ENCODE data around the gene STXBP1. TPM values are rescaled to one million over a fixed set of nuclear protein-coding genes. Genes with fewer than 3 reads are reported as not detected.
A peak's percentile ranks its signal among the peaks of the same experiment; 100 is the strongest.

STXBP1 gene
- total RNA-seq, 1 experiment from 2014 or later: 40.6 TPM

DNA sequence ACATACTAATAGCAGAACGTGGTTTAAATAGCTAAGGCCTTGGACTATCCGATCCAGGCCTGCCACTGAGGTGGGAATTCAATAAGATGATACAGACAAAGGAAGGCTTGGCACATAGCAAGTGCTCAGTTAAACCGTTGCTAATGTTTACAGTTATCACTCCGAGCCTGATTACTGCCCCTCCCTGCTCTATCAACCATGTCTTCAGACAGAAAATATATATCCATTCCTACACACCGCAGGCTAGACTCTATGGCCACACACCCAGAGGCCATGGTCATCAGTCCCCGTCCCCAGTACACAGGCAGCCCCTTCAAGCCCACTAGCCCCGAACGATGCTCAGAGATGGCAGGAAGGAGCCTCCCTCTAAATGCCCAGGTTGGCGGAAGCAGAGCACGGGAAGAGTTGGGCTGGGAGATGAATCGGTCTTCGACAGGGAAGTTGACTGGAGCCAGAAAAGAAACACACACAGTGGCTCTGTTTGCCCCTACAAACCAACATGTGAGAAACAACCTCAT is 49.7 kb upstream of the STXBP1 start (continued):
- TF ChIP-seq ZFX (IDR thresholded peaks at IDR 0.05) (no peak), JUND (IDR thresholded peaks at IDR 0.05) (no peak)
- TF ChIP-seq, protein P1, sequence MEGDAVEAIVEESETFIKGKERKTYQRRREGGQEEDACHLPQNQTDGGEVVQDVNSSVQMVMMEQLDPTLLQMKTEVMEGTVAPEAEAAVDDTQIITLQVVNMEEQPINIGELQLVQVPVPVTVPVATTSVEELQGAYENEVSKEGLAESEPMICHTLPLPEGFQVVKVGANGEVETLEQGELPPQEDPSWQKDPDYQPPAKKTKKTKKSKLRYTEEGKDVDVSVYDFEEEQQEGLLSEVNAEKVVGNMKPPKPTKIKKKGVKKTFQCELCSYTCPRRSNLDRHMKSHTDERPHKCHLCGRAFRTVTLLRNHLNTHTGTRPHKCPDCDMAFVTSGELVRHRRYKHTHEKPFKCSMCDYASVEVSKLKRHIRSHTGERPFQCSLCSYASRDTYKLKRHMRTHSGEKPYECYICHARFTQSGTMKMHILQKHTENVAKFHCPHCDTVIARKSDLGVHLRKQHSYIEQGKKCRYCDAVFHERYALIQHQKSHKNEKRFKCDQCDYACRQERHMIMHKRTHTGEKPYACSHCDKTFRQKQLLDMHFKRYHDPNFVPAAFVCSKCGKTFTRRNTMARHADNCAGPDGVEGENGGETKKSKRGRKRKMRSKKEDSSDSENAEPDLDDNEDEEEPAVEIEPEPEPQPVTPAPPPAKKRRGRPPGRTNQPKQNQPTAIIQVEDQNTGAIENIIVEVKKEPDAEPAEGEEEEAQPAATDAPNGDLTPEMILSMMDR (IDR thresholded peaks at IDR 0.05 in 2 of 3, conservative IDR thresholded peaks at IDR 0.05 in 1 of 3; ENCODE audit: borderline replicate concordance in 1 of 3, insufficient read depth in 1 of 3, low read depth in 2 of 3, low read length in 2 of 3): no peak

- peaks cover 96% of the 10 kb centered on the region for H3K79me2 ChIP-seq (ENCODE audit: insufficient read depth, low read length)
Observed at GRCh38 chr9:127562841-127563401, 49.2 kb upstream of the STXBP1 start.

More at GRCh38 chr9:127562841-127563401, 49.2 kb upstream of the STXBP1 start:
- Histone ChIP-seq H2AFZ (ENCODE audit: low read depth, low read length, poor library complexity, severe bottlenecking) (no peak overlapping the region), H3K9me3 (ENCODE audit: control insufficient read depth in 1 of 2, insufficient read depth in 1 of 2, low read depth in 1 of 2, low read length in 2 of 2) (no peaks in the 10 kb centered on the region), H3K4me1 (ENCODE audit: control insufficient read depth in 1 of 2, insufficient read depth in 2 of 2, low read length in 2 of 2) (peaks cover 87 to 99% of the 10 kb centered on the region in 2 experiments), H3K9me2 (ENCODE audit: insufficient read depth) (no peaks in the 10 kb centered on the region), H3K4me3 (replicated peaks in 1 of 2; ENCODE audit: low read depth in 1 of 2, low read length in 2 of 2) (peak overlapping the region; percentile 12 to 41), H3K27me3 (ENCODE audit: insufficient read depth, low read length) (no peaks in the 10 kb centered on the region), H3K9ac (ENCODE audit: low read length) (peak overlapping the region; percentile 59), H3K27ac (ENCODE audit: low read depth, low read length) (peak overlapping the region; percentile 97), H4K20me1 (ENCODE audit: insufficient read depth) (no peaks in the 10 kb centered on the region), H3K4me2 (ENCODE audit: low read length) (peak overlapping the region; percentile 98), H3K36me3 (ENCODE audit: control insufficient read depth in 1 of 2, insufficient read depth in 2 of 2, low read length in 2 of 2) (peaks cover 2 to 22% of the 10 kb centered on the region in 2 experiments; a peak in 2 of 4 replicates)
- no TSS peak for BruUV-seq (replicated peaks)
- RAD21 ChIA-PET (ENCODE audit: low non-redundant PET in 1 of 2, low total read pairs in 2 of 2, uncharacterized antibody in 2 of 2, unreplicated experiment in 2 of 2): interaction anchor here in 1 of 2 experiments (1.7 kb wide), 1 partner anchor 16 kb away, joined by 6 read pairs; no protein-coding TSS in a partner anchor
- TF ChIP-seq POLR2AphosphoS5 (IDR thresholded peaks at IDR 0.05; ENCODE audit: low read depth, low read length): 0 out of 2 replicates have a peak, but pooled peaks have one; percentile 14
- TF ChIP-seq MAX (IDR thresholded peaks at IDR 0.05): no peak
- ATAC-seq (no peak), DNase-seq (ENCODE audit: low read depth, low spot score) (no peak)
- POLR2A ChIA-PET: no interaction called here
- intact Hi-C loops (cut with micrococcal nuclease): loop anchor here (5.0 kb wide), 1 partner anchor 354 kb away; the partner anchor contains the start of gene ST6GALNAC4
- CTCF ChIA-PET: interaction anchor here (1.3 kb wide), 1 partner anchor 10 kb away, joined by 3 read pairs; no protein-coding TSS in a partner anchor
